Measurements from ENCODE around the gene C4orf51.
"Not testable (repeated sequence)": the region's sequence is repeated elsewhere in the genome, so short reads cannot be mapped to it uniquely, and the experiment has no call there.

The C4orf51 gene

GRCh38 chr4:145679991-145680455, at the start of gene C4orf51:
Gene C4orf51, plus strand, starts transcription at chr4:145680146. Its CDS starts 58 bp downstream, at chr4:145680204.
- DNase-seq (ENCODE audit: low read depth in 2 of 2), result no peak

DNA sequence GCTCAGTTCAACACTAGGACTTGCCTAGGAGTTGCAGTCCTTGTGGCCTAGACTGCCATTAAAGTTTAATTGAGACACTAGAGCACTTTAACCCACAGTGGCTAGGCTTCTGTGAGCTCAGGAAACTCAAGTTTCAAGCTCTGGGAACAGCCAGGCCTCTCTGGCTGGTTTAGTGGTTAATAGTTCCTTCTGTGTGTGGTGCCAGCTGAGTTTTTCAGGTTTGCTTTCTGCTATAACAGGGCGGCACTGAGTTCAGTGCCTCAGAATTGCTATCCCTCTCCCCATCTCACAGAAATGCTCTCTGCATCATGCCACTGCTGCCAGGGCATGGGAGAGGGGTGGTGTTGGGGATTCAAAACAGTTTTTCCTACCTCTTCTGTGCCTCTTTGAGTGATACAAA, 44.8 kb upstream of the C4orf51 start:
- DNase-seq (ENCODE audit: low read depth in 2 of 2), result no peak

- no peak for DNase-seq (ENCODE audit: low read depth in 2 of 2)
Measured at GRCh38 chr4:145635630-145636029, 44.3 kb upstream of the C4orf51 start.

DNA sequence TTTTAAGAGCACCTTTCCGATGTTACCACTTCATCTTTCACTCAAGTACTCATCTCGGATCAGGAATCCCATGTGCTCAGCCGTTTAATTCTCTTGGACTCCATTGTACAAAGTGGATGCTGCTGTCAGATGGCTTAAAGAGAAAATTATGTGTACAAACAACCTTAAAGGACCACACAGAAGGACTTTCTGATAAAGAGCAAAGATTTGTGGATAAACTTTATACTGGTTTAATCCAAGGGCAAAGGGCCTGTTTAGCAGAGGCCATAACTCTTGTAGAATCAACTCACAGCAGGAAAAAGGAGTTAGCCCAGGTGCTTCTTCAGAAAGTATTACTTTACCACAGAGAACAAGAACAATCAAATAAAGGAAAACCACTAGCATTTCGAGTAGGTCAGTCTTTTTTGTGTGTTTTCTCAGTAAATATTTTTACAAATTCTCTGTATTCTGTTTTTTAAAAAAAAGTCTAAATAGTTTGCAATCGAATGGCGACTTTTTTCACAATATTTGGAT, 40.7 kb upstream of the C4orf51 start:
- no peak for DNase-seq (ENCODE audit: low read depth in 2 of 2)

DNA sequence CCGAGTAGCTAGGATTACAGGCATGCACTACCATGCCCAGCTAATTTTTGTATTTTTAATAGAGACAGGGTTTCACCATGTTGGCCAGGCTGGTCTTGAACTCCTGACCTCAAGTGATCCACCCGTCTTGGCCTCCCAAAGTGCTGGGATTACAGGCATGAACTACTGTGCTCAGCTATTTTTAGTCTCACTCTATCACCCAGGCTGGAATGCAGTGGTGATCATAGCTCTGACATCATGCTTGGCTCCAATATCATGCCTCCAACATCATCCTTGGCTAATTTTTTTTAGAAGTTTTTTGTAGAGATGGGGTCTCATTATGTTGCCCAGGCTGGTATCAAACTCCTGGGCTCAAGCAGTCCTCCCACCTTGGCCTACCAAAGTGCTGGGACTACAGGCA, 39.7 kb upstream of the C4orf51 start:
- DNase-seq (ENCODE audit: low read depth in 2 of 2), result not testable (repeated sequence)

DNA sequence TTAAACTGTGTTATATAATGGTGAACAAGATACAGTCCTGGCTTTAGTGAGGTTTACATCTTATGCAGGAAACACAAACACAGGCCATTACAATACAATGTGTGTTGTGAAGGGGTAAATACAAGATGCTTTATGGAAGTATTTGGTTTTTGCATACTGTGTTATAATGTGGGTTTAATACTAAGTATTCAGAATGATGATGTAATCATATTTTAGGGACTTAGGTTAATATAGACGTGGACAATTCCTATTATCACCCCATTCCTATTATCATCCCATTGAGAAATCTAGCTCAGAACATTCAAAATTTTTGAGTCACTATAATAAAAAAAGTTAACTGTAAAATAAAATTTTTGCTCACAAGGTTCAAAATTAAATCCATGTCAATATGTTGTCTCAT, 36.7 kb upstream of the C4orf51 start:
- no peak for DNase-seq (ENCODE audit: low read depth in 2 of 2)

DNA sequence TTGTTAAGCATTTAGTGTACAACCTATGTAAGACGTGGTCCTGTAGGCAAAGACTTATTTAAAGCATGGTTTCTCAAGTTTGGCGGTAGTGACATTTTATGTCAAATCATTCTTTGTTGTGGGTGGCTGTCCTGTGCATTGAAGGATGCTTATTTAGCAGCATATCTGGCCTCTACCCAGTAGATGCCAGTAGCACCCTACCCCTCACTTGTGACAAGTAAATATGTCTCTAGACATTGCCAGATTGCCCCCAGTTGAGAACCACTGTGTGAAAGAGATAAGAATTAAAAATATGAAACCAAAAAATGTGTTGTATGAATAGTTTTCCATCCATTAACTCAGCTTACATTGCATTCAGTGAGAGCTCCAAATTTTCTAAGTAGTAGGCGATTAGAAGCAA, 35.2 kb upstream of the C4orf51 start:
- no peak for DNase-seq (ENCODE audit: low read depth in 2 of 2)

DNA sequence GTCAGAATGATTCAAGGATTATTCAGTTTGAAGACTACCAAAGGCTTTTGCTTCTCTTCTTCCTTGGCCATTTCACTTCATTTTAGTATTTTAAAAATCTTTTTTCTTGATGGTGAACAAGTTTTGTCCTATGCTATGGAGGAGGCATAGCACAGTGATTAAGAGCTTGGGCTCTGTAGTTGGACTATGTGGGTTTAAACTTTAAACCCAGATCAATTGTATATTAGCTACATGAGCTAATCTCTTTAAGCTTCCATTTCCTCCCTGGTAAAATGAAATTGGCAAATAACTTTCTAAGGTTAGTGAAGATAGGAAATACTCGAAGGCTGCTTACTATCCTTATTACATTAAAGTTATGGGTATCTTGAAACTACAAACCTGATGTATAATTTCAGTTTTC, 23.8 kb upstream of the C4orf51 start:
- no peak for DNase-seq (ENCODE audit: low read depth in 2 of 2)

- DNase-seq (ENCODE audit: low read depth in 2 of 2), result no peak
Measured at GRCh38 chr4:145660064-145660463, 19.9 kb upstream of the C4orf51 start.

DNA sequence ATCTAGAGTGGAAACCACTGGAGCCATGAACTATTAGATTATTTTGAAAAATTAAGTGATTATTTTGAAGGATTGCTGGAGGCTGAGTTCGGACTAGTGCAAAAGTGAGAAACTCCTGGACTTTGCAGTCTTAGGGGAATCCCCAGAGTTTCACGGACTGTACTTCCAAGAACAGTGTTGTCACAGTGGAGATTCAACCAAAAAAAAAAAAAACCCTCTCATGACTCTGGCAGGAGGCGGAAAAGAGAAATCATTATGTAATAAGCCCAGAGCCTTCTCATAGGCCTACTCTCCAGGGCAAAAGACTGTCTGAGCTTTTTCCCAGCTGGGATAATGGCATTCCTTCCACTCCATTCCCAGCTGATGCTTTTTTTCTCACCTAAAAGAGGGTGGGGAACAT, 16.8 kb upstream of the C4orf51 start:
- DNase-seq (ENCODE audit: low read depth in 2 of 2), result no peak

DNA sequence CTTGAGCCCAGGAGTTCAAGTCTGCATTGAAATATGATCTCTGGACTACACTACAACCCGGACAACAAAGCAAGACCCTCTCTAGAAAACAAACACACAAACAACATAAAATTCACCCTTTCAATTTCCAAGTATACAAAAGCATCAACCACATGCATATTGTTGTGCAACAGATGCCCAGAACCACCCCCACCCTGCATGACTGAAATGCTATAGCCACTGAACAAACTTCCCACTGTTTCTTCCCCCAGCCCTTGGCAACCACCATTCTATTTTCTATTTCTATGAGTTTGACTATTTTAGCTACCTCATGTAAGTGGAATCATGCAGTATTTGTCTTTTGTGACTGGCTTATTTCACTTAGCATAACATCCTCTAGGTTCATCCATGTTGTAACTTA, 14.2 kb upstream of the C4orf51 start:
- no peak for DNase-seq (ENCODE audit: low read depth in 2 of 2)

- no peak for DNase-seq (ENCODE audit: low read depth in 2 of 2)
Measured at GRCh38 chr4:145670422-145670821, 9.5 kb upstream of the C4orf51 start.

- no peak for DNase-seq (ENCODE audit: low read depth in 2 of 2)
Measured at GRCh38 chr4:145679520-145679919, 426 bp upstream of the C4orf51 start.

GRCh38 chr4:145680902-145681301, 956 bp downstream of the C4orf51 start:
- DNase-seq (ENCODE audit: low read depth in 2 of 2), result no peak

GRCh38 chr4:145681518-145681917, 1.6 kb downstream of the C4orf51 start:
- no peak for DNase-seq (ENCODE audit: low read depth in 2 of 2)

- DNase-seq (ENCODE audit: low read depth in 2 of 2), result no peak
Measured at GRCh38 chr4:145681956-145682355, 2.0 kb downstream of the C4orf51 start.

DNA sequence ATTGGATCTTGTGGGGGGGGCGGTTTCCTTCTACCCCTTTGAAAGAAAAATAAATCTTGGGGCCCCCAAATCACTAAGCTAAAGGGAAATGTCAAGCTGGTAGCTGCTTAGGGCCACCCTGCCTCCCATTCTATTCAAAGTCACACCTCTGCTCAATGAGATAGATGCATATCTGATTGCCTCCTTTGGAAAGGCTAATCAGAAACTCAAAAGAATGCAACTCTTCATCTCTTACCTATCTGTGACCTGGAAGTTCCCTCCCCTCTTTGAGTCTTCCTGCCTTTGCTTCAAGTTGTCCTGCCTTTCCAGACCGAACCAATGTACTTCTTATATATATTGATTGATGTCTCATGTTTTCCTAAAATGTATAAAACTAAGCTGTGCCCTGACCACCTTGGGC, 7.0 kb downstream of the C4orf51 start:
- DNase-seq (ENCODE audit: low read depth in 2 of 2), result no peak

DNA sequence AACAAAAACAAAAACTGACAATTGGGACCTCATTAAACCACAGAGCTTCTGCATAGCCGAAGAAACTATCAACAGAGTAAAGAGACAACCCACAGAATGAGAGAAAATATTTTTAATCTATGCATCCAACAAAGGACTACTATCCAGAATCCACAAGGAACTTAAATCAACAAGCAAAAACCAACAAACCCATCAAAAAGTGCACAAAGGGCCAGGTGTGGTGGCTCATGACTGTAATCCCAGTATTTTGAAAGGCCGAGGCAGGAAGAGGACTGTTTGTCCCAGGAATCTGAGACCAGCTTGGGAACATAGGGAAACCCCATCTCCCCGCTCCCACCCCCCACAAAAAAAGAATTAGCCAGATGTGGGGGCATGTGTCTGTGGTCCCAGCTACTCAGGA, 10.7 kb downstream of the C4orf51 start:
- no peak for DNase-seq (ENCODE audit: low read depth in 2 of 2)

DNA sequence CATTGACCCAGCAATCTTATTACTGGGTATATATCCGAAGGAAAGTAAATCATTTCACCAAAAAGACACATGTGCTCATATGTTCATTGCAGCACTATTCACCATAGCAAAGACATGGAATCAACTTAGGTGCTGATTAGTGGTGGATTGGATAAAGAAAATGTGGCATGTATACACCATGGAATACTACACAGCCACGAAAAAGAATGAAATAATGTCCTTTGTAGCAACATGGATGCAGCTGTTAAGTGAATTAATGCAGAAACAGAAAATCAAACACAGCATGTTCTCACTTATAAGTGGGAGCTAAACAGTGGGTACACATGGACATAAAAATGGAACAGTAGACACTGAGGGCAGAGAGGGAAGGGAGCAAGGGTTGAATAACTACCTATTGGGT, 11.5 kb downstream of the C4orf51 start:
- not testable (repeated sequence) for DNase-seq (ENCODE audit: low read depth in 2 of 2)

DNA sequence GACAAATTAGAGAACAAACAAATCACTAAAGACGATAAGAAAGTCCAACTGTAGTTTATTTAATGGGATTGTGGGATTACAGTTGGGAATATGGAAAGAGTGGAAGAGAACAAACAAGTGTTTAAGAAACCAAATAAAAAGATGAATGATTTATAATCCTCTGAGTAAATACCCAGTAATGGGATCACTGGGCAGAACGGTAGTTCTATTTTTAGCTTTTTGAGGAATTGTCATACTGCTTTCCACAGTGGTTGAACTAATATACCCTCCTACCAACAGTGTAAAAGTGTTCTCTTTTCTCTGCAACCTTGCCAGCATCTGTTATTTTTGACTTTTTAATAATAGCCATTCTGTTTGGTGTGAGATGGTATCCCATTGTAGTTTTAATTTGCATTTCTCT, 15.0 kb downstream of the C4orf51 start:
- no peak for DNase-seq (ENCODE audit: low read depth in 2 of 2)

GRCh38 chr4:145697332-145697731, 17.4 kb downstream of the C4orf51 start:
- no peak for DNase-seq (ENCODE audit: low read depth in 2 of 2)

- no peak for DNase-seq (ENCODE audit: low read depth in 2 of 2)
Measured at GRCh38 chr4:145698507-145698906, 18.6 kb downstream of the C4orf51 start.

DNA sequence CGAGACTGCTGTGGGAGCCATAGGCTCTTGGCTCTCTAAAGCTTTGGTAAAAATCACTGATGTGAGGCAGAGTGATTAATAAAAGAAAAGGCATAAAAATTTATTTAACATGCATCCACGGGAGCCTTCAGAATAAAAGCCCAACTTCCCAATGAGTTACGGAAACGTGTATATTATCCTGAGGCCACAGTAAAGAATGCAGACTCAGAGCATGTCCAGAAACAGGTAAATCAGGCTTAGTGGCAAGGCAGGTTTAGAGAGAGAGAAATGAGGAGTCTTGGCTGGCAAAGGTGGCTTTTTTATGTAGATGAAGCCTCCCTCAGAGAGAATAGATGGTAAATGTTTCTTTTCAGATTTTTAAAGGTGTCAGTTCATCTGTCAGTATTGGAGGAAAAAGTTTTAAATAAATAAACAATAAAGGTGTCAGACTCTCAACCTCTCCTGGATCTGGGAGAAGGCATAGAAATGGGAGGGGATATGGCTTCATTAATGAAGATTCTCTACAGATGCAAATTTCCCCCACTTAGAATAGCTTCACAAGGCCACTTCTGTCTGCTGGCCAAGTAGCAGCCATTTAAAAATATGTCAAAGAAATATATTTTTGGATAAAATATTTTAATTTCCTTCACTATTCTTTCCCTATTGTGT, 24.0 kb downstream of the C4orf51 start:
- DNase-seq (ENCODE audit: low read depth in 2 of 2), result no peak

GRCh38 chr4:145709336-145709735, 29.4 kb downstream of the C4orf51 start:
- no peak for DNase-seq (ENCODE audit: low read depth in 2 of 2)

Data from stimulated activated CD4-positive, alpha-beta T cell treated with anti-CD3 and anti-CD28 coated beads, Interleukin-1b, Interleukin-23, amount 100 ng/mL, for 1 hour (primary cell).